ENCODE measurements around the gene EPHA5.

DNA sequence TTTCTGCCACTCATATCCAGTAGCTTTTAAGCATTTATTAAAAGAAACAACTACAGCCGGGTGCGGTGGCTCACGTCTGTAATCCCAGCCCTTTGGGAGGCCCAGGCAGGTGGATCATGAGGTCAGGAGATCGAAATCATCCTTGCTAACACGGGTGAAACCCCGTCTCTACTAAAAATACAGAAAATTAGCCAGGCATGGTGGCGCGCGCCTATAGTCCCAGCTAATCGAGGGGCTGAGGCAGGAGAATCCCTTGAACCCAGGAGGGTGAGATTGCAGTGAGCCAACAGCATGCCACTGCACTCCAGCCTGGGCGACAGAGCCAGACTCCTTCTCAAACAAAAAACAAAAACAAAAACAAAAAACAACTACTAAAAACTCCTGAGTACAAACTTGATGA, 119.8 kb downstream of the EPHA5 start:
- TF ChIP-seq, protein P1, sequence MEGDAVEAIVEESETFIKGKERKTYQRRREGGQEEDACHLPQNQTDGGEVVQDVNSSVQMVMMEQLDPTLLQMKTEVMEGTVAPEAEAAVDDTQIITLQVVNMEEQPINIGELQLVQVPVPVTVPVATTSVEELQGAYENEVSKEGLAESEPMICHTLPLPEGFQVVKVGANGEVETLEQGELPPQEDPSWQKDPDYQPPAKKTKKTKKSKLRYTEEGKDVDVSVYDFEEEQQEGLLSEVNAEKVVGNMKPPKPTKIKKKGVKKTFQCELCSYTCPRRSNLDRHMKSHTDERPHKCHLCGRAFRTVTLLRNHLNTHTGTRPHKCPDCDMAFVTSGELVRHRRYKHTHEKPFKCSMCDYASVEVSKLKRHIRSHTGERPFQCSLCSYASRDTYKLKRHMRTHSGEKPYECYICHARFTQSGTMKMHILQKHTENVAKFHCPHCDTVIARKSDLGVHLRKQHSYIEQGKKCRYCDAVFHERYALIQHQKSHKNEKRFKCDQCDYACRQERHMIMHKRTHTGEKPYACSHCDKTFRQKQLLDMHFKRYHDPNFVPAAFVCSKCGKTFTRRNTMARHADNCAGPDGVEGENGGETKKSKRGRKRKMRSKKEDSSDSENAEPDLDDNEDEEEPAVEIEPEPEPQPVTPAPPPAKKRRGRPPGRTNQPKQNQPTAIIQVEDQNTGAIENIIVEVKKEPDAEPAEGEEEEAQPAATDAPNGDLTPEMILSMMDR (IDR thresholded peaks at IDR 0.05 in 2 of 3, conservative IDR thresholded peaks at IDR 0.05 in 1 of 3; ENCODE audit: borderline replicate concordance in 1 of 3, insufficient read depth in 1 of 3, low read depth in 2 of 3, low read length in 2 of 3) = no peak
- no peak for TF ChIP-seq YY1 (IDR thresholded peaks at IDR 0.05; ENCODE audit: extremely low read depth, insufficient replicate concordance, low read depth, low read length)

All from HCT116 (cell line).